Endothelial cell of hepatic sinusoid (primary cell): ENCODE data around the gene WFIKKN1.

Experiments
- in situ Hi-C: cut with HindIII; loops from 2 replicates; pipeline ENCODE4 v1.10.0; 2017; ENCODE audit warnings: low sequenced_read_pairs

Gene WFIKKN1

DNA sequence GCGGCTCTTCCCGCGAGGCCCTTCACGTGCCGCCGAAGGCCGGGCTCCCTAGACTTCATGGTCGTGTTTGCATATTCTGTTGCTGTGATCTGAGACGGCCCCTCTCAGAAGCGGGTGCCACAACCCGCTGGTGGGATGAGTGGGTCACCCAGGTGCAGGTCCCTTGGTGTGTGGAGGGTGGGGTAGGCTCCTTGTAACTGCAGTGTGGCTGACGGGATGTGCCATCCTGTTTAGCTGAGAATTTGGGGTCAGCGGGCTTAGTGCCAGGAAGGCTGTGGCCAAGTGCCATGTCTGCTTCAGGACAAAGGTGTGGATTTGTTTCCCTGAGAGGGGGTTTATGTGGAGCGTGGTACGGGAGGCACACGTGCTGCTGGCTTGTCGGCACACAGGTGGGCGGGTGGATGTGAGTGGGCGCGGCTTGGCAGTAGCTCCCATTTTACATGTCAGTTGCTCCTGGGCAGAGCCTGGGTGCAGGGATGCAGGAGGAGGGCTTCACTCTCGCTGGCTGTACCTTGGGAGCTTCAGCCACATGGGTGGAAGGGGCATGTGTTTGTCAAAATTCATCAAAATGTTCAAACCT is 9.2 kb upstream of the WFIKKN1 start:
- in situ Hi-C loops, result no loop called here

DNA sequence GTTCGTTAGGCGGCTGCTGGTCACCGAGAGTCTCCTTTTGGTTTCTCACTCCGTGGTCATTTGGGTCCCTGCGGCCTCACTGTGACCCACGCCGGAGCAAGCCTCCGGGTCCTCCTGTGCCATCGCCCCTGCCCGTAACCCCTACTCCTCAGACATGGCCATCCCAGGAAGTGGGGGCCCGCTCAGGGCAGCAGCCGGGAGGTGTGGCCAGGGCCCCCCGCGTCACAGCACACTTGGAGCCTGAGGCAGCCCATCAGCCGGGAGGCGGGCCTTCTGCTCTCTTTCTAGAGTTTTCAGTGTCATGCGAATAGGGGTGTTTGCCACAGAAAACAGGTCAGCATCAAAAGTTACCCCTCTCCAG is 7.9 kb upstream of the WFIKKN1 start:
- in situ Hi-C loops, result no loop called here

GRCh38 chr16:624526-625070 is 6.2 kb upstream of the WFIKKN1 start:
- in situ Hi-C loops, result loop anchor here (25.0 kb wide), 1 partner anchor 87 kb away; the partner anchor contains the start of gene CAPN15

DNA sequence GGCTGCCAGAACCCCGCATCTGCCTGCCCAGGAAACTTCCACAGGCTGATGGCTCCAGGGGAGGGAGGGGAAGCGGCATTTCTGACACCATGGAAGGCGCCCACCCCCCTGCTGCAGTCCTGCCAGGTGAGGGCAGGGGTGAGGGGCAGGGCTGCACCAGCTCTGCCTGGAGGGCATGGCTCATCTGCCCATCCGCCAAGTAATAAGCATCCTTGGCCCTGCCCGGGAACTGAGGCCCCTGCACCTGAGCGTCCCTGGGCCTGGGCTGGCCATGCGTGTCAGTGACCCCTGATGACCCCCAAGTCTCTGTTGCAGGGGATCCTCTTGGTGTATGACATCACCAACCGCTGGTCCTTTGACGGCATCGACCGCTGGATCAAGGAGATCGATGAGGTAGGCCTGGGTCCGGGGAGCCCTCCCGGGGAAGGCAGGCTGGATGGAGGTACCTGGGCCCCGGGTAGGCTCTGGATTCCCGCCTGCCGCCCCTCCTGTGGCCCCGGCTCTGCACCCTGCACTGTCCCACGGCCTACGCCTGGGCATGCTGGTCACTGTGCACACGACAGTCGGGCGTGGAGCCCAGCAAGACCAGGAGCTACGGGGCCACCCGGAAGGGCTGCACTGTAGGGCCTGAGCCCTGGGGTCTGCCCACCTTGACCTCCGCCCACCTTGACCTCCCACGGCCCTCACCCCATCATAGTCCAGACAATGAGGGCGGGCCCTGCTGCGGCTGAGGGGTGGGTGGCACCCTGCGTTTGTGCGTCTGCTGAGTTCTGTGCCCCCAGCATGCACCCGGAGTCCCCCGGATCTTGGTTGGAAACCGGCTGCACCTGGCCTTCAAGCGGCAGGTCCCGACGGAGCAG is 5.4 kb upstream of the WFIKKN1 start:
- in situ Hi-C loops, result loop anchor here (25.0 kb wide), 1 partner anchor 88 kb away; the partner anchor contains the start of gene CAPN15

DNA sequence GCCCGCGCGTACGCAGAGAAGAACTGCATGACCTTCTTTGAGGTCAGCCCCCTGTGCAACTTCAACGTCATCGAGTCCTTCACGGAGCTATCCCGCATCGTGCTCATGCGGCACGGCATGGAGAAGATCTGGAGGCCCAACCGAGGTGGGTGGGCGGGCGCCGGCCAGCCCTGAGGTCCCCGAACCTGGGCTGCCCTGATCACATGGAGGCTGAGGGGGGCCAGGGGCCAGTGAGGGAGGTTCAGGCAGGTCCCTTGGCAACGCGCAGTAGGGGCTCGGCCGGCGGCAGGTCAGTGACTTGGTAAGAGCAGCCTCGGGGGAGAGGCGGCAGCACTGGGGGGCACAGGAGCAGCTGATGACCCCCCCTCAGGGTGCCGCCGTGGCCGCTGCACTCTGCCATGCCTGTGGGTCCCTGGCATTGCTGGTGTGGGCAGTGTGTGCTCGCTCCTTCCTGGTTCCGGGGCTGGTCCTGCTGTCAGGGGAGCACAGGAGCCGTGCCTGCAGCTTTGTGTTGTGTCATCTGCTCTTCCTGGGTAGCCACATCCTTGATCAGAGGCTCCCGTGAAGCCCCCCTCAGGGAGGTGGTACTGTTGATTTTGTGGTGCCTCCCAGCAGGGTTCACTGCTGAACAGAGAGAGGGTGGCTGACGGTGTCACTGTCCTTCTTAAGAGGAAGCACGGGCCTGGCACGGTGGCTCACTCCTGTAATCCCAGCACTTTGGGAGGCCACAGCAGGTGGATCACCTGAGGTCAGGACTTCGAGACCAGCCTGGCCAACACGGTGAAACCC is 4.6 kb upstream of the WFIKKN1 start:
- in situ Hi-C loops, result loop anchor here (25.0 kb wide), 1 partner anchor 89 kb away; the partner anchor contains the start of gene CAPN15

DNA sequence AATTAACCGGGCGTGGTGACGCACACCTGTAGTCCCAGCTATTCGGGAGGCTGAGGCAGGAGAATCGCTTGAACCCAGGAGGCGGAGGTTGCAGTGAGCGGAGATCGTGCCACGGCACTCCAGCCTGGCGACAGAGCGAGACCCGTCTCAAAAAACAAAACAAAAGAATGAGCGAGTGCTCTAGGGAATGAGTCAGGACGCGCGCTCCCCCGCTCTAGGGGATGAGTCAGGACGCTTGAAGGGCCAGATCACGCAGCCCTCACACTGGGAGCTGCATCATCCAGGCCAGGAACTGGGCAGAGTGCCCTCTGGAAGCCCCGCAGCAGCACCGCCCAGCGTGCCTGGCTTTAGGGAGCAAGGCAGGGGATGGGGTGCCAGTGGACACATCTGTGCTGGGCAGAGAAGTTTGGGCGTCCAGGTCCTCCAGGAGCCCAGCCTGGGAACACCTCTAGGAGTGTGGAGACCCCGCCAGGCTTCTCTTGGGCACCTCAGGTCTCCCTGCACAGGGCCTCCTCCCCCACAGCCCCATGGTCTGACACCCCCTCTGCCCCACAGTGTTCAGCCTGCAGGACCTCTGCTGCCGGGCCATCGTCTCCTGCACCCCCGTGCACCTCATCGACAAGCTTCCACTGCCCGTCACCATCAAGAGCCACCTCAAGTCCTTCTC is 3.9 kb upstream of the WFIKKN1 start:
- in situ Hi-C loops, result loop anchor here (25.0 kb wide), 1 partner anchor 90 kb away; the partner anchor contains the start of gene CAPN15

DNA sequence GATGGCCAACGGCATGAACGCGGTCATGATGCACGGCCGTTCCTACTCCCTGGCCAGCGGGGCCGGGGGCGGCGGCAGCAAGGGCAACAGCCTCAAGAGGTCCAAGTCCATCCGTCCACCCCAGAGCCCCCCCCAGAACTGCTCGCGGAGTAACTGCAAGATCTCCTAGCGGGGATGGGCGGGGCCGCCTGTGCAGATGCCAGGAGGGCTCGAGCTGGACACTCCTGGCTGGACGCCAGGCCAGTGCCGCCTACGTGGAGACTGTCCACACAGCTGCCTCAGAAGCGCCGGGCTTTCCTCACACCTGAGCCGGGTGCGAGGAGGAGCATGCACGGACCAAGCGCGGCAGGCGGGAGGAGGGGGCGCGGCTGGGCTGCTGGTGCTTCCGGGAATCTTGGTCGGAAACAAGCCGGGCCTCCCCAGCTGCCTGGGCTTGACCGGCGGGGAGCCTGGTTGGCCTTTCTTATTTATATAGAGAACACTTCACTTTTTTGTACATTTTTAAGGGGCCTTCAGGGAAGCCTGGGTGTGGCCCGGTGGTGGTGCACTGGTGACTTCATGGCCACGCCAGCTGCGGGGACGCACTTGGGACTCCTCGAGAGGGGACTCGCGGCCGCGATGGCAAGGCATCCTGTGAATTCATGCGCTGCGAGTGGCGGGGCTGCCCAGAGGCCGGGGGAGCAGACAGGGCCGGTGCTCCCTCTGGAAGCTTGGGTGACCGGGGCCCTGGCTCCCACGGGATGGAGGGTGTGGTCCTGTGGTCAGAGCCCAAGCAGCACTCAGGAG is 3.1 kb upstream of the WFIKKN1 start:
- in situ Hi-C loops, result loop anchor here (25.0 kb wide), 1 partner anchor 90 kb away; the partner anchor contains the start of gene CAPN15

DNA sequence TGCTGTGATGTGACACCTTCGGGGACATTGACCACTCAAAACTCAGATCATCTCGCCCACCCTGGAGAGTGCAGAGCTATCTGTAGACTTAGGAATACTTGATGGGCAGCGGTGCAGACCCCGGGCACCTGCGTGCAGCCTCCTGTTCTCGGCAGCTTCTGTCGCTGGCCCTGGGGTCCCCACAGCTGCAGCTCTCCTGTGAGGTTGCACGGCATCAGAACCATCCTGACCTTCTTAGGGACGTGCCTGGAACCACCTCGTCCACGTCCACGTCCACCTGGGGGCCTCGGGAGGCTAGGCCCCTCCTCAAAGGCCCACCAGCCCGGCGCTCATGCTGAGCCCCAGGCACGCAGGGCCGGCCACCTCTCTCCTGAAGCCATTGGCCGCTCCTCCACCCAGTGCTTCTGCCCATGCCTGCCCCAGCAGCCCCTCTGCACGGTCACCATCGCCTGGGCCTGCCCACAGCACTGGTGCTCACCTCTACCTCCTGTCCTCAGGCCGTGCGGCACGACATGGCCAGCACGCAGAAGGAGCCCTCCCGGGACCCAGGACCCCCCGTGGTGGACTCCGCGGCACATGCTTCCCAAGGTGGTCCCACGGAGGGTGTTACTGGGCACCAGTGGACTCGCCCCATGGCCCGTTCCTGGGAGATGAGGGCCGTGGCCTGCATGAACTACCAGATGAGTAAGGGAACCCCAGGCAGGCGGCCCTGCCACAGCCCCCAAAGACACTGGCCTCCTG is 2.3 kb upstream of the WFIKKN1 start:
- in situ Hi-C loops, result loop anchor here (25.0 kb wide), 1 partner anchor 91 kb away; the partner anchor contains the start of gene CAPN15

DNA sequence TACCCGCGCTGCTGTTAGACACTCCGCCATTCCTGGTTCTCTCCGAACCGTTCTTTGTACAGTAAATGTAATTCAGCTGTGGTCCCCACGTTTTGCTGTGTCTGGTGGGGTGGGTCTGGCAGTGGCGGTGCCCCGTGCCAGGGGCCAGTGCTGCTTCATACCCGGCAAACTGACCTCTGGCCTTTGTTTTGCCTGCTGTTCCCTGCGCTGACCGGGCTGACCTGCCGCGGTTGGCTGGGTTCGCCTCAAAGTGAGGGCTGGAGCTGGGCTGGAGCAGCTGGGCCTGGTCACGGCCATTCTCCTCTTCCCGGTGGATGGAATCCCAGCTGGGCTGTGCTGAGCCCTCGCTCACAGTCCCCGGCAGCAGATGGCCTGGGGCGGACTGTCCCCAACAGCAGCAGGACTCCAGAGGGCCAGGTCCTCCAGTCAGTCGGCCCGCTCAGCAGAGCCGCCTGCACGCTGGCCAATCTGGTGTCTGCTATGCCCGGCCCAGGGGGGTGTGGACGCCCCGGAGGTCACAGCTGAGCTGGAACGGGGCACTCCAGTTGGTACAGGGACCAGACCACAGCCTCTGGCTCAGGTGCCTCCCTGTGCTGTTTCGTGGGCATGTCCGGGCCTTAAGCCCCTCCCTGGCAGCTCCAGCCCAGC is 1.5 kb upstream of the WFIKKN1 start:
- in situ Hi-C loops, result loop anchor here (25.0 kb wide), 1 partner anchor 92 kb away; the partner anchor contains the start of gene CAPN15

DNA sequence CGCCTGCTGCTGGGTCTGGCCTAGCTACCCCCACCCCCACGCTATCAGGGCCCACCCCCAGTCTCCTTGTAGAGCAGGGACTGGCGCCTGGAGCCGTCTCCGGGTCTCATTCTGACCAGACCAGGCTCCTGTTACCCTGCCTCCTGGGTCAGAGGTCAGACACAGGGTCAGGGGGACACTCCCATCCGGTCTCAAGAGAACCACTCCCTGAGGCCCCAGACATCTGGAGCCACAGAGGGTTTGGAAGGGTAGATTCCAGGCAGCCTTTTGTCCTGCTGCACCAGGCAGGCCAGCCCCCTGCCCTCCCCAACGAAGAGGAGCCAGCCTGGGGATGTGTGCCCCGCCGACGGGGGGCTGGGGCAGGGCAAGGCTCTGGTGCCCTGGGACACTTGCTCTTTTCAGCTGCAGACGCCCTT is 944 bp upstream of the WFIKKN1 start:
- in situ Hi-C loops, result loop anchor here (25.0 kb wide), 1 partner anchor 93 kb away; the partner anchor contains the start of gene CAPN15

DNA sequence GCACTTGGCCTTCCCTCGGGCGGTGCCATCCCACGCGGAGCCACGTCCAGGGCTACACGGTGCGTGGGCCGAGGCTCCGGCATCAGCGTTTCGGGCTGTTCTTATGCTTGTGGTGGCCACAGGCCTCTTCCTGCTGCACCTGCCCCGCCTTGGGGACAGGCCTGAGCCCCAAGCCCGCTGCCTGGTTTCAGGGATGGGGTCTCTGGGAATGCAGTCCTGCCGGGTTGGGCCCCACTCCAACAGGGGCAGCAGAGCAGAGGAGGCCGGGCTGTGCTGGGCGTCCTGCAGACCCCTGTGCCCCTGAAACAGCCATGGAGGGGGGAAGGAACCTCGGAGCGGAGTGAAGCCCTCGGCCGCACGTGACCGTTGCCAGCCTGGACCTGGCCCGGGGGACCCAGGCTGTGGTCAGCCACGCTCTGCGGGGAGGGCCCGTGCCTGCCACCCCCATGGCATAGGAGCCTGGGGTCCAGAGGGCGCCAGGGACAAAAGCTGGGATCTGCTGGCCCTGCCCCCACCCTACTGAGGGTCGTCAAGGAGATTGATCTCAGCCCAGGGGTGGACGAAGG is 453 bp upstream of the WFIKKN1 start:
- in situ Hi-C loops, result loop anchor here (25.0 kb wide), 1 partner anchor 93 kb away; the partner anchor contains the start of gene CAPN15

DNA sequence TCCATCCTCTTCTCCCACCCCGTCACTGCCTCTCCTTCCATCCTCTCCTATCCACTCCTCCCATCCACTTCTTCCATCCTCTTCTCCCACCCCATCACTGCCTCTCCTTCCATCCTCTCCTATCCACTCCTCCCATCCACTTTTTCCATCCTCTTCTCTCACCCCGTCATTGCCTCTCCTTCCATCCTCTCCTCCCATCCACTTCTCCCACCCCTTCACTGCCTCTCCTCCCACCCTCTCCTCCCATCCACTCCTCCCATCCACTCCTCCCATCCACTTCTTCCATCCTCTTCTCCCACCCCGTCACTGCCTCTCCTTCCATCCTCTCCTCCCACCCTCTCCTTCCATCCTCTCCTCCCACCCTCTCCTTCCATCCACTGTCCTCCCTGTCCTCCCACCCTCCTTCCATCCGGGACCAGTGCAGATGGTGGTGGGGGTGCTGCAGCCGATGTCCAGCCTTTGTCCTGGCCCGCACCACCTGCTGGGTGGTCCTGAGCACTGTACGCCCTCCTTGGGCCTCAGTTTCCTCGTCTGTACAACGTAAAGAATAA is 1.1 kb downstream of the WFIKKN1 start:
- in situ Hi-C loops, result loop anchor here (25.0 kb wide), 1 partner anchor 95 kb away; the partner anchor contains the start of gene CAPN15

DNA sequence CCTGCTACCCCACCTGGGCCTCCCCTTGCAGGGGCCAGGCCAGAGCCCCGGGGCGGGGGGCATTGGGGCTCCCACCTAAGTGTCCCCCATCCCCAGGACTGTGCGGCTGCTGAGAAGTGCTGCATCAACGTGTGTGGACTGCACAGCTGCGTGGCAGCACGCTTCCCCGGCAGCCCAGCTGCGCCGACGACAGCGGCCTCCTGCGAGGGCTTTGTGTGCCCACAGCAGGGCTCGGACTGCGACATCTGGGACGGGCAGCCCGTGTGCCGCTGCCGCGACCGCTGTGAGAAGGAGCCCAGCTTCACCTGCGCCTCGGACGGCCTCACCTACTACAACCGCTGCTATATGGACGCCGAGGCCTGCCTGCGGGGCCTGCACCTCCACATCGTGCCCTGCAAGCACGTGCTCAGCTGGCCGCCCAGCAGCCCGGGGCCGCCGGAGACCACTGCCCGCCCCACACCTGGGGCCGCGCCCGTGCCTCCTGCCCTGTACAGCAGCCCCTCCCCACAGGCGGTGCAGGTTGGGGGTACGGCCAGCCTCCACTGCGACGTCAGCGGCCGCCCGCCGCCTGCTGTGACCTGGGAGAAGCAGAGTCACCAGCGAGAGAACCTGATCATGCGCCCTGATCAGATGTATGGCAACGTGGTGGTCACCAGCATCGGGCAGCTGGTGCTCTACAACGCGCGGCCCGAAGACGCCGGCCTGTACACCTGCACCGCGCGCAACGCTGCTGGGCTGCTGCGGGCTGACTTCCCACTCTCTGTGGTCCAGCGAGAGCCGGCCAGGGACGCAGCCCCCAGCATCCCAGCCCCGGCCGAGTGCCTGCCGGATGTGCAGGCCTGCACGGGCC is 1.9 kb downstream of the WFIKKN1 start:
- in situ Hi-C loops, result loop anchor here (25.0 kb wide), 1 partner anchor 95 kb away; the partner anchor contains the start of gene CAPN15

GRCh38 chr16:633336-634050 is 2.7 kb downstream of the WFIKKN1 start:
- in situ Hi-C loops, result loop anchor here (25.0 kb wide), 1 partner anchor 96 kb away; the partner anchor contains the start of gene CAPN15

DNA sequence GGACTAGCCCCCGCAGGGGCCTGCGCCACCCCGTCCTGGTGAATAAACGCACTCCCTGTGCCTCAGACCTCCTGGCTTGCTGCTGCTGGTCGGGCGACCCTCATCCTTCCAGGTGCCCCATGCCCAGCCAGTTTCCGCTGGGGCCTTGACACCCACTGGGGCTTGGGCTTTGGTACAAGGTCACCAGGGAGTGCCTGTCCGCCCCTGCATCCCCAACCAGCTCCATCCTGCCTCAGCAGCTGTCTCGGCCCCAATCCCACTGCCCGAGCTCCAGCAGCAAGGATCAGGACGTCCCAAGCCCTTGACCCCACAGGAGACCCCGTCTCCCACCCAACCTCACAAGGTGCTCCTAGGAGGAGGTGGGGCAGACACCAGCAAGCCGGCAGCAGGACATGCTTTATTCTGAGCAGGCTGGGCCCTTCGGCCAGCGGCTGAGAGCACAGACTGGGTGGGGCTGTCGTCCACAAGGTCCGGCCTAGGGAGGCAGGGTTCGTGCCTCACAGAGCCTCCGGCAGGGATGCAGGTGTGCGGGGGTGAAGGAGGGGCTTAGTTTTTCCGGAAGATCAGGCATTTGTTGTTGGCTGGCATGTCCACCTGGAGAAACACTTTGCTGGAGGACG is 3.4 kb downstream of the WFIKKN1 start:
- in situ Hi-C loops, result loop anchor here (25.0 kb wide), 1 partner anchor 97 kb away; the partner anchor contains the start of gene CAPN15
